Aorta (tissue), 5 donors: ENCODE results near the gene CENPL. TPM values are rescaled to one million over a fixed set of nuclear protein-coding genes. Genes with fewer than 3 reads are reported as not detected.
"Not testable (repeated sequence)": the region's sequence is repeated elsewhere in the genome, so short reads cannot be mapped to it uniquely, and the experiment has no call there.

ENCODE experiments used
- ATAC-seq: fragments of 200-7000 bp; cut with Tn5 transposase; one replicate; pipeline ENCODE4 v1.9.1; 2022; ENCODE audit warnings: moderate library complexity; ENCODE audit not compliant: low FRiP score
- DNase-seq, 2 donors: peaks; one replicate each; pipeline ENCODE4 v3.0.0-alpha.2; 2020
- H3K27ac ChIP-seq, 2 donors: one replicate each; pipeline ENCODE4 v1.5.1; 2013; ENCODE audit warnings: low read length in 2 of 2, mild to moderate bottlenecking in 2 of 2, moderate library complexity in 2 of 2, control low read depth in 1 of 2, inconsistent platforms in 1 of 2, low read depth in 1 of 2
- H3K27me3 ChIP-seq, 2 donors: one replicate each; pipeline ENCODE4 v1.6.1; 2013; ENCODE audit warnings: control low read depth in 1 of 2, low read length in 1 of 2, mild to moderate bottlenecking in 1 of 2, moderate library complexity in 1 of 2; ENCODE audit not compliant: insufficient read depth in 2 of 2, control insufficient read depth in 1 of 2
- H3K36me3 ChIP-seq, 2 donors: one replicate each; pipeline ENCODE4 v1.6.1; 2013; ENCODE audit warnings: control low read depth in 1 of 2, low read length in 1 of 2, mild to moderate bottlenecking in 1 of 2; ENCODE audit not compliant: insufficient read depth in 2 of 2, control insufficient read depth in 1 of 2
- H3K4me1 ChIP-seq, 2 donors: one replicate each; pipeline ENCODE4 v1.6.1; 2013; ENCODE audit warnings: low read length in 2 of 2, control low read depth in 1 of 2, mild to moderate bottlenecking in 1 of 2, moderate library complexity in 1 of 2; ENCODE audit not compliant: insufficient read depth in 2 of 2, control insufficient read depth in 1 of 2
- H3K4me3 ChIP-seq, 2 donors: one replicate each; pipeline ENCODE4 v1.5.1; 2013; ENCODE audit warnings: low read length in 2 of 2, control low read depth in 1 of 2, mild to moderate bottlenecking in 1 of 2
- H3K9me3 ChIP-seq: one replicate; pipeline ENCODE4 v1.6.1; 2013; ENCODE audit warnings: mild to moderate bottlenecking, low read length; ENCODE audit not compliant: control insufficient read depth
- WGBS, 2 donors: extraction: QIAGEN DNeasy Blood & Tissue Kit; methylation state at CpG; one replicate each; pipeline ENCODE4 v1.1.7; 2013; 5-methylcytosine and 5-hydroxymethylcytosine counted together
- intact Hi-C, 2 donors: fragments of 100-400 bp; cut with DNase I; formaldehyde crosslinking; loops; one replicate each; pipeline versions ENCODE4 v1.14.2 to v1.15.0; 2022
- polyA plus RNA-seq, 2 donors: library from polyadenylated mRNA; stranded (reverse); fragments of 200-250 nt; gene quantifications; one replicate each; pipeline ENCODE4 v1.2.3, GENCODE V29; 2013
- total RNA-seq, 2 donors: library from RNA; stranded (reverse); fragmentation: NEBNext Ultra II Directional; extraction: Animal tissue kit (Norgen Biotek cat#: 25700); gene quantifications; one replicate each; pipeline ENCODE4 v1.2.1, GENCODE V29; 2021
- donor health status: healthy with polysubstance abuse.
- donor health status: Bipolar disorder and iron deficiency.
- donor health status: DM: no; HTN: no; CAD: no.
- donor health status: DM: no; HTN: no; CAD: no.
- donor health status: DM: yes; HTN: yes; CAD: no.

The CENPL gene
- total and polyA plus RNA-seq, 4 donors, result 1.9 to 5.9 (median 4.7) TPM

- Histone ChIP-seq H3K36me3 (peaks cover 3 to 10% of the 10 kb centered on the region in 2 donors), H3K4me3 (no peak overlapping the region), H3K27me3 (no peaks in the 10 kb centered on the region), H3K4me1 (peaks cover 0 to 4% of the 10 kb centered on the region in 2 donors), H3K27ac (no peak overlapping the region), H3K9me3 (no peaks in the 10 kb centered on the region)
- DNase-seq (no peak), ATAC-seq (no peak)
- WGBS, 2 donors, result 94 to 97% methylated on average over 7 of the region's 7 CpGs
- intact Hi-C loops, result loop anchor here in 1 of 2 donors (10.0 kb wide), 1 partner anchor 147 kb away; the partner anchor contains the start of gene KLHL20
These were observed 37.1 kb upstream of the CENPL start for GRCh38 chr1:173861731-173862145.

- intact Hi-C loops, result loop anchor here in 1 of 2 donors (10.0 kb wide), 1 partner anchor 145 kb away; the partner anchor contains the start of gene KLHL20
- no peak for ATAC-seq
- no peaks in the 10 kb centered on the region for H3K27me3 ChIP-seq
- no peaks in the 10 kb centered on the region for H3K9me3 ChIP-seq
- H3K36me3 ChIP-seq, result peaks cover 6 to 10% of the 10 kb centered on the region in 2 donors
- WGBS, 2 donors, result 84 to 89% methylated on average over 1 of the region's 1 CpG
- no peak for DNase-seq
- H3K27ac ChIP-seq, result no peak overlapping the region
- no peak overlapping the region for H3K4me3 ChIP-seq
- no peaks in the 10 kb centered on the region for H3K4me1 ChIP-seq
These were observed 35.4 kb upstream of the CENPL start for GRCh38 chr1:173860065-173860464.

- H3K27me3 ChIP-seq, H3K36me3 ChIP-seq, H3K9me3 ChIP-seq, H3K4me1 ChIP-seq, H3K4me3 ChIP-seq, H3K27ac ChIP-seq, DNase-seq, ATAC-seq, intact Hi-C loops: not testable (repeated sequence)
- WGBS, 2 donors, result 97% methylated on average over 5 of the region's 5 CpGs
These were observed 34.9 kb upstream of the CENPL start for GRCh38 chr1:173859547-173859946.

GRCh38 chr1:173857363-173857917, 32.8 kb upstream of the CENPL start:
- H3K36me3 ChIP-seq, result peaks cover 4 to 7% of the 10 kb centered on the region in 2 donors

GRCh38 chr1:173856903-173857302, 32.2 kb upstream of the CENPL start:
- Histone ChIP-seq H3K4me3 (no peak overlapping the region), H3K27ac (no peak overlapping the region), H3K4me1 (no peaks in the 10 kb centered on the region), H3K27me3 (no peaks in the 10 kb centered on the region), H3K9me3 (no peaks in the 10 kb centered on the region), H3K36me3 (peaks cover 4 to 7% of the 10 kb centered on the region in 2 donors)
- DNase-seq (no peak), ATAC-seq (no peak)
- WGBS, 2 donors, result 89 to 90% methylated on average over 2 of the region's 2 CpGs
- intact Hi-C loops, result no loop called here

More at GRCh38 chr1:173857363-173857917, 32.8 kb upstream of the CENPL start:
- H3K4me3 ChIP-seq, result no peak overlapping the region
- no peak for ATAC-seq
- no peak overlapping the region for H3K27ac ChIP-seq
- no peak for DNase-seq
- 69 to 76% methylated on average over 4 of the region's 4 CpGs for WGBS, 2 donors
- H3K4me1 ChIP-seq, result no peaks in the 10 kb centered on the region
- no peaks in the 10 kb centered on the region for H3K9me3 ChIP-seq
- no peaks in the 10 kb centered on the region for H3K27me3 ChIP-seq
- intact Hi-C loops, result no loop called here

- H3K4me1 ChIP-seq, result no peaks in the 10 kb centered on the region
- ATAC-seq (no peak), DNase-seq (no peak)
- no peaks in the 10 kb centered on the region for H3K27me3 ChIP-seq
- no peaks in the 10 kb centered on the region for H3K9me3 ChIP-seq
- WGBS, 2 donors, result 81 to 84% methylated on average over 1 of the region's 1 CpG
- no peak overlapping the region for H3K4me3 ChIP-seq
- peaks cover 4 to 7% of the 10 kb centered on the region in 2 donors for H3K36me3 ChIP-seq
- H3K27ac ChIP-seq, result no peak overlapping the region
- intact Hi-C loops, result no loop called here
These were observed 31.3 kb upstream of the CENPL start for GRCh38 chr1:173856014-173856413.

- H3K36me3 ChIP-seq, result peaks cover 4 to 7% of the 10 kb centered on the region in 2 donors
- no peak overlapping the region for H3K27ac ChIP-seq
These were observed 28.4 kb upstream of the CENPL start for GRCh38 chr1:173853074-173853473.

GRCh38 chr1:173852105-173852504, 27.4 kb upstream of the CENPL start:
- no peaks in the 10 kb centered on the region for H3K4me1 ChIP-seq
- no peaks in the 10 kb centered on the region for H3K27me3 ChIP-seq
- H3K36me3 ChIP-seq, result peaks cover 3 to 4% of the 10 kb centered on the region in 2 donors
- ATAC-seq (no peak), DNase-seq (no peak)
- H3K27ac ChIP-seq, result no peak overlapping the region
- WGBS, 2 donors, result 45 to 53% methylated on average over 4 of the region's 4 CpGs
- H3K4me3 ChIP-seq, result no peak overlapping the region
- intact Hi-C loops, result no loop called here
- H3K9me3 ChIP-seq, result no peaks in the 10 kb centered on the region

More at GRCh38 chr1:173853074-173853473, 28.4 kb upstream of the CENPL start:
- DNase-seq, result no peak
- ATAC-seq, result no peak
- Histone ChIP-seq H3K9me3 (no peaks in the 10 kb centered on the region), H3K27me3 (no peaks in the 10 kb centered on the region), H3K4me1 (no peaks in the 10 kb centered on the region), H3K4me3 (no peak overlapping the region)
- WGBS, 2 donors, result 46 to 55% methylated on average over 5 of the region's 5 CpGs
- intact Hi-C loops, result no loop called here

GRCh38 chr1:173832748-173833147, 8.1 kb upstream of the CENPL start:
- WGBS, 2 donors, result 98 to 100% methylated on average over 1 of the region's 1 CpG
- no peaks in the 10 kb centered on the region for H3K4me1 ChIP-seq
- H3K36me3 ChIP-seq, result no peaks in the 10 kb centered on the region
- intact Hi-C loops, result no loop called here
- H3K27me3 ChIP-seq, result no peaks in the 10 kb centered on the region
- ATAC-seq (no peak), DNase-seq (no peak)
- no peaks in the 10 kb centered on the region for H3K9me3 ChIP-seq
- no peak overlapping the region for H3K4me3 ChIP-seq
- no peak overlapping the region for H3K27ac ChIP-seq
